H1 (cell line): ENCODE results near the gene GPR12.

Experiments
- BRCA1 ChIP-seq: IDR thresholded peaks from 2 replicates; pipeline ENCODE4 v1.6.1; 2012; ENCODE audit warnings: low read depth, low read length, improper control_type of control experiment
- CTCF ChIP-seq, 3 experiments: IDR thresholded peaks; 1 replicate in 2 of 3; 2 replicates in 1 of 3; pipeline versions ENCODE4 v1.5.1 to v1.6.1; 2011; ENCODE audit warnings: low read length in 3 of 3, mild to moderate bottlenecking in 3 of 3, inconsistent platforms in 2 of 3, low read depth in 1 of 3, moderate library complexity in 1 of 3; ENCODE audit not compliant: insufficient read depth in 1 of 3; ENCODE audit errors: control extremely low read depth in 1 of 3
- EP300 ChIP-seq, 2 experiments: IDR thresholded peaks; 1 replicate in 1 of 2; 2 replicates in 1 of 2; pipeline ENCODE4 v1.6.1; 2011 to 2012; ENCODE audit warnings: low read depth in 2 of 2, low read length in 2 of 2, mild to moderate bottlenecking in 2 of 2, borderline replicate concordance in 1 of 2, inconsistent platforms in 1 of 2, moderate library complexity in 1 of 2
- EZH2 ChIP-seq: fragments of 200-600 bp; sonication (generic); IDR thresholded peaks from 2 replicates; pipeline ENCODE4 v1.7.1; 2012; ENCODE audit warnings: low read depth, mild to moderate bottlenecking, moderate library complexity, low read length, inconsistent platforms; ENCODE audit not compliant: severe bottlenecking
- GABPA ChIP-seq: IDR thresholded peaks from 2 replicates; pipeline ENCODE4 v1.6.1; 2011; ENCODE audit warnings: mild to moderate bottlenecking, low read length, moderate library complexity, borderline replicate concordance; ENCODE audit not compliant: insufficient read depth
- JUND ChIP-seq: IDR thresholded peaks from 2 replicates; pipeline ENCODE4 v1.6.1; 2011; ENCODE audit warnings: mild to moderate bottlenecking, improper control_type of control experiment, low read length
- KDM1A ChIP-seq: fragments of 200-600, 300-600 bp; sonication (generic); IDR thresholded peaks from 2 replicates; pipeline ENCODE4 v1.7.1; 2016; ENCODE audit warnings: mild to moderate bottlenecking, low read length, borderline replicate concordance
- POLR2A ChIP-seq, 2 experiments: IDR thresholded peaks; 1 replicate in 1 of 2; 2 replicates in 1 of 2; pipeline ENCODE4 v1.6.1; 2011; ENCODE audit warnings: low read depth in 2 of 2, low read length in 2 of 2, mild to moderate bottlenecking in 2 of 2; ENCODE audit errors: control extremely low read depth in 1 of 2
- SP4 ChIP-seq: IDR thresholded peaks from 2 replicates; pipeline ENCODE4 v1.6.1; 2012; ENCODE audit warnings: low read length, inconsistent platforms
- SRF ChIP-seq: IDR thresholded peaks from 2 replicates; pipeline ENCODE4 v1.6.1; 2011; ENCODE audit warnings: mild to moderate bottlenecking, low read depth, low read length, moderate library complexity
- TAF1 ChIP-seq: IDR thresholded peaks from 2 replicates; pipeline ENCODE4 v1.6.1; 2011; ENCODE audit warnings: mild to moderate bottlenecking, low read depth, low read length

GRCh38 chr13:26771796-26772195 is 11.2 kb upstream of the GPR12 start:
- no peak for TF ChIP-seq SRF
- no peak for TF ChIP-seq EZH2
- no peak for TF ChIP-seq SP4
- no peak for TF ChIP-seq GABPA
- TF ChIP-seq TAF1: no peak
- no peak for TF ChIP-seq CTCF (IDR thresholded peaks at IDR 0.05; ENCODE audit: control extremely low read depth in 1 of 3, insufficient read depth in 1 of 3, low read depth in 1 of 3, low read length in 3 of 3)
- no peak for TF ChIP-seq POLR2A (IDR thresholded peaks at IDR 0.05; ENCODE audit: control extremely low read depth in 1 of 2, low read depth in 2 of 2, low read length in 2 of 2)
- no peak for TF ChIP-seq EP300 (IDR thresholded peaks at IDR 0.05; ENCODE audit: borderline replicate concordance in 1 of 2, low read depth in 2 of 2, low read length in 2 of 2)
- TF ChIP-seq JUND: no peak
- TF ChIP-seq BRCA1: no peak
- no peak for TF ChIP-seq KDM1A
